VCaP (cell line): ENCODE data around the gene PPP1R8.
A peak's percentile ranks its signal among the peaks of the same experiment; 100 is the strongest.

Experiments used
- H3K27ac ChIP-seq: fragments of 450-650 bp; 2 replicates; pipeline ENCODE4 v1.5.1; 2017
- CTCF ChIP-seq: fragments of 450-650 bp; conservative IDR thresholded peaks from 2 replicates; pipeline ENCODE4 v1.5.1; 2017; ENCODE audit warnings: mild to moderate bottlenecking, moderate library complexity

PPP1R8 gene

GRCh38 chr1:27858949-27859576, 28.5 kb downstream of the PPP1R8 start:
- no peak for TF ChIP-seq CTCF

GRCh38 chr1:27861436-27861835, 30.9 kb downstream of the PPP1R8 start:
- TF ChIP-seq CTCF = no peak
- no peak overlapping the region for H3K27ac ChIP-seq

More at GRCh38 chr1:27858949-27859576, 28.5 kb downstream of the PPP1R8 start:
- no peak overlapping the region for H3K27ac ChIP-seq

- no peak for TF ChIP-seq CTCF
These were observed 31.4 kb downstream of the PPP1R8 start for GRCh38 chr1:27862004-27862403.

GRCh38 chr1:27862671-27863537, 32.3 kb downstream of the PPP1R8 start:
- no peak for TF ChIP-seq CTCF

More at GRCh38 chr1:27862004-27862403, 31.4 kb downstream of the PPP1R8 start:
- no peak overlapping the region for H3K27ac ChIP-seq

DNA sequence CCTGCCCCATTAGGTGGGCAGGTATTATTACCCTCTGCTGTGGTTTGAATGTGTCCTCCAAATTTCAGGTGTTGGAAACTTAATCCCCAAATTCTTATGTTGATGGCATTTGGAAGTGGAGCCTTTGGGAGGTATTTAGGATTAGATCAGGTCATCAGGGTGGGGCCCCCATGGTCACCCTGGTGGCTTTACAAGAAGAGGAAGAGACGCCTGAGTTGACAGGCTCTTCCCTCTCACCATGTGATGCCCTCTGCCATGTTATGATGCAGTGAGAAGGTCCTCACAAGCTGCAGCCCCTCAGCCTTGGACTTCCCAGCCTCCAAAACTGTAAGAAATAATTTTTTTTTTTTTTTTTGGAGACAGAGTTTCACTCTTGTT, 32.9 kb downstream of the PPP1R8 start:
- no peak for TF ChIP-seq CTCF
- H3K27ac ChIP-seq = no peak overlapping the region

More at GRCh38 chr1:27862671-27863537, 32.3 kb downstream of the PPP1R8 start:
- H3K27ac ChIP-seq = no peak overlapping the region

DNA sequence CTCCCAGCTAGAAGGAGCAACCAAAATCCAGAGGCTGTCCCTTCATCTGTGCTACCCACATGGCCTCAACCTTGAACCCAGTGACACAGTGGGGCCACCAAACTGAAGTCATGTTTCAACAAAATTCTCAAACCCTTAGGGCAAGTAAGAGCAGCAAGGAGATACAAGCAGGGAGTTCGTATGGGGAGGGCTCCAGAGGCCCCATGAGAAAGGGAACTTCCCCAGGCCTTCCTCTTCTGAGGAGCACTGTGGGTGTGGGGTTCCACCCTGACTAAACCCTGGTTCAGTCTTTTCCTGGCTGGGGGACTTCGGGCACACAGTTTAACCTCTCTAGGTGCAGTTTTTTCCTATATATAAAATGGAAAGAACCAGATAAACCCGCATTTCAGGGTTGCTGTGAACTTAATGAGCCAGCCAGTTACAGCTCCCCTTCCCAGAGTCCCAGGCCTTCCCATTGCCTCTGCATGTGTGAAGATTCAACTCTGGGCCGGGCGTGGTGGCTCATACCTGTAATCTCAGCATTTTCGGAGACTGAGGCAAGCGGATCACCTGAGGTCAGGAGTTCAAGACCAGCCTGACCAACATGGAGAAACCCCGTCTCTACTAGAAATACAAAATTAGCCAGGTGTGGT, 33.8 kb downstream of the PPP1R8 start:
- H3K27ac ChIP-seq = peak overlapping the region; percentile 33
- no peak for TF ChIP-seq CTCF

DNA sequence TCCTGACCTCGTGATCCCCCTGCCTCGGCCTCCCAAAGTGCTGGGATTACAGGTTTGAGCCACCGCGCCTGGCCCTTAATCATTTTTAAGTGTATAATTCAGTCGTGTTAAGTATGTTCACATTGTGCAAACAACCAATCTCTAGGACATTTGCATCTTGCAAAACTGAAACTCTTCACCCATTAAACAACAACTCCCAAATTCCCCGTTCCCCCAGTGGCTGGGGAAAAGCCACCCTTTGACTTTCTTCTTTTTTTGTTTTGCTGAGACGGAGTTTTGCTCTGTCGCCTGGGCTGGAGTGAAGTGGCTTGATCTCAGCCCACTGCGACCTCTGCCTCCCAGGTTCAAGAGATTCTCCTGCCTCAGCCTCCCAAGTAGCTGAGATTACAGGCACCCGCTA, 35.2 kb downstream of the PPP1R8 start:
- H3K27ac ChIP-seq = no peak overlapping the region
- TF ChIP-seq CTCF = no peak
